C4-2B (cell line): Measurements from ENCODE around the gene FBH1.

ENCODE experiments used
- H3K27ac ChIP-seq: fragments of 450-650 bp; 2 replicates; pipeline ENCODE4 v1.5.1; 2017
- CTCF ChIP-seq: fragments of 450-650 bp; conservative IDR thresholded peaks from 2 replicates; pipeline ENCODE4 v1.5.1; 2017; ENCODE audit warnings: mild to moderate bottlenecking
- ZFX ChIP-seq: fragments of 450-650 bp; IDR thresholded peaks from 2 replicates; pipeline ENCODE4 v1.6.1; 2017

FBH1 gene

GRCh38 chr10:5894403-5894802, 4.4 kb downstream of the FBH1 start:
- TF ChIP-seq CTCF (no peak), ZFX (no peak)
- H3K27ac ChIP-seq, result no peak overlapping the region

- no peak overlapping the region for H3K27ac ChIP-seq
- TF ChIP-seq CTCF, result no peak
- no peak for TF ChIP-seq ZFX
These were observed 4.8 kb downstream of the FBH1 start for GRCh38 chr10:5894873-5895272.

GRCh38 chr10:5895365-5895764, 5.3 kb downstream of the FBH1 start:
- no peak for TF ChIP-seq ZFX
- no peak for TF ChIP-seq CTCF
- H3K27ac ChIP-seq, result no peak overlapping the region

GRCh38 chr10:5895804-5896203, 5.8 kb downstream of the FBH1 start:
- TF ChIP-seq ZFX, result no peak
- TF ChIP-seq CTCF, result no peak
- no peak overlapping the region for H3K27ac ChIP-seq

- TF ChIP-seq CTCF (no peak), ZFX (no peak)
- no peak overlapping the region for H3K27ac ChIP-seq
These were observed 6.4 kb downstream of the FBH1 start for GRCh38 chr10:5896208-5897052.

GRCh38 chr10:5897053-5897340, 7.0 kb downstream of the FBH1 start:
- no peak overlapping the region; the same call in 1 of the 2 replicates for H3K27ac ChIP-seq
- TF ChIP-seq ZFX, result no peak
- TF ChIP-seq CTCF, result no peak

GRCh38 chr10:5897504-5897903, 7.5 kb downstream of the FBH1 start:
- H3K27ac ChIP-seq, result peak overlapping the region; percentile 22; the same call in 1 of the 2 replicates
- no peak for TF ChIP-seq ZFX
- no peak for TF ChIP-seq CTCF
